A673 (cell line): ENCODE measurements around the gene TMEM229B. TPM values are rescaled to one million over a fixed set of nuclear protein-coding genes. Genes with fewer than 3 reads are reported as not detected.

Experiments used
- BruUV-seq: library from RNA; stranded (reverse); fragments of 400-500 nt; replicated peaks from 2 replicates; lab custom pipeline; 2021; lab: Mats Ljungman, UMichigan
- CTCF ChIA-PET: fragments of 300-600 bp; sonication (Branson Sonifier 250); formaldehyde crosslinking; loops from one replicate; lab custom pipeline; 2022; ENCODE audit warnings: antibody characterized with exemption; lab: Charles Lee
- POLR2A ChIA-PET: fragments of 300-600 bp; sonication (Branson Sonifier 250); formaldehyde crosslinking; loops from one replicate; lab custom pipeline; 2022; ENCODE audit warnings: antibody characterized with exemption; ENCODE audit not compliant: low non-redundant PET; lab: Charles Lee
- DNase-seq: peaks from one replicate; pipeline ENCODE4 v3.0.0-alpha.2; 2015; ENCODE audit warnings: low spot score
- H3K27ac ChIP-seq: fragments of 200-600 bp; sonication (generic); 2 replicates; pipeline ENCODE4 v1.5.1; 2016; ENCODE audit warnings: mixed run types, low read depth, mild to moderate bottlenecking, mixed read lengths, antibody characterized with exemption, low read length; ENCODE audit not compliant: poor library complexity, severe bottlenecking
- H3K27me3 ChIP-seq: fragments of 200-600 bp; sonication (generic); replicated peaks from 2 replicates; pipeline ENCODE4 v1.6.1; 2017; ENCODE audit warnings: mixed run types, low read depth, mild to moderate bottlenecking, mixed read lengths, antibody characterized with exemption, low read length; ENCODE audit not compliant: insufficient read depth, poor library complexity
- H3K36me3 ChIP-seq: fragments of 200-600 bp; sonication (generic); 2 replicates; pipeline ENCODE4 v1.6.1; 2016; ENCODE audit warnings: mixed run types, mild to moderate bottlenecking, mixed read lengths, antibody characterized with exemption, low read length; ENCODE audit not compliant: insufficient read depth, poor library complexity, severe bottlenecking
- H3K4me1 ChIP-seq: fragments of 200-600 bp; sonication (generic); 2 replicates; pipeline ENCODE4 v1.6.1; 2017; ENCODE audit warnings: mixed run types, mild to moderate bottlenecking, mixed read lengths, antibody characterized with exemption, low read length; ENCODE audit not compliant: insufficient read depth, poor library complexity, severe bottlenecking
- H3K4me3 ChIP-seq: fragments of 200-600 bp; sonication (generic); 2 replicates; pipeline ENCODE4 v1.5.1; 2016; ENCODE audit warnings: low read depth, mixed run types, mild to moderate bottlenecking, mixed read lengths, low read length; ENCODE audit not compliant: poor library complexity, severe bottlenecking
- H3K9me3 ChIP-seq: fragments of 200-600 bp; sonication (generic); 2 replicates; pipeline ENCODE4 v1.6.1; 2016; ENCODE audit warnings: mixed run types, low read depth, mild to moderate bottlenecking, mixed read lengths, antibody characterized with exemption, low read length; ENCODE audit not compliant: poor library complexity, severe bottlenecking
- CTCF ChIP-seq: fragments of 300-800, 200-600 bp; sonication (generic); conservative IDR thresholded peaks from 2 replicates; pipeline ENCODE4 v1.5.1; 2017; ENCODE audit warnings: low read depth, mild to moderate bottlenecking, antibody characterized with exemption, low read length, moderate library complexity, mixed read lengths
- EZH2 ChIP-seq: fragments of 200-600 bp; sonication (generic); IDR thresholded peaks from 2 replicates; pipeline ENCODE4 v1.6.1; 2017; ENCODE audit warnings: borderline replicate concordance, low read depth, mild to moderate bottlenecking, mixed read lengths, antibody characterized with exemption, low read length; ENCODE audit not compliant: poor library complexity, severe bottlenecking
- intact Hi-C: fragments of 100-400 bp; cut with micrococcal nuclease; formaldehyde crosslinking; loops from one replicate; pipeline ENCODE4 v1.10.0; 2022; ENCODE audit not compliant: unreplicated experiment
- total RNA-seq: library from RNA; stranded (reverse); gene quantifications from 2 replicates; pipeline ENCODE4 v1.2.3, GENCODE V29; 2021

Gene TMEM229B
- total RNA-seq, 1 experiment from 2014 or later, result not detected

DNA sequence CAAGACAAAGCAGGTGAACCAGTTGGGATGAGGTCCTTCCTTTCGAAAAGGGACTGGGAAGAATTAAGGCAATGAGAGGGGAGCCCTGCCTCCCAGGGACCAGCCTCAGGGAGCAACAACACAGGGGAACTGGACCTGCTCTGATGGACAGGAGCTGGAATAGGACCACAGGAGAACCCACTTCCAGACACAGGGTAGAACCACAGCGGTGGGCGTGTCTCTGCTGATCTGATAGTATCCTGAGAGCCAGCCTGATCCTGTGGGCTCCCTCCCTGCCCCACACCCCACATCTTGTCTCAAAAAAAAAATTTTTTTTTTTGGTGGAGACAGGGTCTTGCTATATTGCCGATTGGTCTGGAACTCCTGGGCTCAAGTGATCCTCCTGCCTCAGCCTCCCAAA lies 62.9 kb downstream of the TMEM229B start:
- no peaks in the 10 kb centered on the region for H3K27me3 ChIP-seq
- no peak overlapping the region for H3K27ac ChIP-seq
- no peaks in the 10 kb centered on the region for H3K36me3 ChIP-seq
- ChIA-PET CTCF (interaction anchor here (1.2 to 3.3 kb wide), 2 partner anchors 146 to 279 kb away, joined by 3 to 16 read pairs; no protein-coding TSS in a partner anchor), POLR2A (no interaction called here)
- intact Hi-C loops, result loop anchor here (2.0 kb wide), 1 partner anchor 279 kb away; no protein-coding TSS in a partner anchor
- TF ChIP-seq EZH2, result no peak
- no peak for TF ChIP-seq CTCF
- BruUV-seq, result no TSS peak
- DNase-seq, result no peak
- no peak overlapping the region for H3K4me3 ChIP-seq
- no peaks in the 10 kb centered on the region for H3K4me1 ChIP-seq
- H3K9me3 ChIP-seq, result no peaks in the 10 kb centered on the region

DNA sequence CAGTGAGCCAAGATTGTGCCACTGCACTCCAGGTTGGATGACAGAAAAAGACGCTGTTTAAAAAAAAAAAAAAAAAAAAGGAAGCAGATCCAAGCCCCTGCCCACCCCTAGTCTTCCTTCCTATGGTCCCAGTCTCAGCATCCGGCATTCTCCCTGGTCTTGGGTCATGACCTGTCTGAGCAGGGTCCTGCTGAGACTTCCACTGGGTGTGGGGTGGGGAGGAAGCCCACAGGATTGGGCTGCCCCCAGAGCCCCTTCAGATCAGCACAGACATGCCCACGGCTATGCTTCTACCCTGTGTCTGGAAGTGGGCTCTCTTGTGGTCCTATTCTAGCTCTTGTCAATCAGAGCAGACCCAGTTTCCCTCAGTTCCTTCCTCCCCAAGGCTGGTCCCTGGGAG lies 64.0 kb downstream of the TMEM229B start:
- no peak for DNase-seq
- intact Hi-C loops, result no loop called here
- ChIA-PET POLR2A (no interaction called here), CTCF (interaction anchor here (1.2 kb wide), 1 partner anchor 280 kb away, joined by 3 read pairs; no protein-coding TSS in a partner anchor)
- no peak for TF ChIP-seq EZH2
- no peak for TF ChIP-seq CTCF
- Histone ChIP-seq H3K27ac (no peak overlapping the region), H3K9me3 (no peaks in the 10 kb centered on the region), H3K4me3 (no peak overlapping the region), H3K36me3 (no peaks in the 10 kb centered on the region), H3K4me1 (no peaks in the 10 kb centered on the region), H3K27me3 (no peaks in the 10 kb centered on the region)
- BruUV-seq, result no TSS peak

GRCh38 chr14:67423424-67423823 lies 65.1 kb downstream of the TMEM229B start:
- TF ChIP-seq EZH2 (no peak), CTCF (no peak)
- BruUV-seq, result no TSS peak
- ChIA-PET CTCF (no interaction called here), POLR2A (no interaction called here)
- Histone ChIP-seq H3K4me1 (no peaks in the 10 kb centered on the region), H3K27me3 (no peaks in the 10 kb centered on the region), H3K27ac (no peak overlapping the region), H3K9me3 (no peaks in the 10 kb centered on the region), H3K36me3 (no peaks in the 10 kb centered on the region), H3K4me3 (no peak overlapping the region)
- no peak for DNase-seq
- intact Hi-C loops, result no loop called here
